LNCAP (cell line): ENCODE data around the gene FOLR1.

ENCODE experiments used
- CTCF ChIP-seq: fragments of 450-650 bp; IDR thresholded peaks from 2 replicates; pipeline ENCODE4 v1.5.1; 2017; ENCODE audit warnings: mild to moderate bottlenecking

Gene FOLR1

GRCh38 chr11:72162891-72163492 is 28.9 kb upstream of the FOLR1 start:
- TF ChIP-seq CTCF, result no peak

DNA sequence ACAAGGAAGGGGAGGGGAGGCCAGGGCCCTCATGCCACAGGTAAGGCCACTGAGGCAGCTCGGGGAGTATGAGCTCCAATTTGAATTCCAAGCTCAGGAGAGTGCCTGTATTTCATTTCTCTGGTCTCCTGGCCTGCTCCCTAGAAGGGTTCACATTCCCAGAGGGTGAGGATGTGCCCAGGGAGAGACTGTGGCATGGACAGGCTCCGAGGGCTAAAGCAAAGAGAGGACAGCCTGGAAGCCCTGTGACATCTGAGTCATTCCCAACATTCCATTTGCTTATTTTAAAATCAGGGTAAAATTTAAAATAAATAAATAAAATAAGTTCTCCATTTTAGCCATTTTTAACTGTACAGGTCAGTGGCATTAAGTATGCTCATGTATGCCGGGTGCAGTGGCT is 18.6 kb upstream of the FOLR1 start:
- TF ChIP-seq CTCF, result no peak

DNA sequence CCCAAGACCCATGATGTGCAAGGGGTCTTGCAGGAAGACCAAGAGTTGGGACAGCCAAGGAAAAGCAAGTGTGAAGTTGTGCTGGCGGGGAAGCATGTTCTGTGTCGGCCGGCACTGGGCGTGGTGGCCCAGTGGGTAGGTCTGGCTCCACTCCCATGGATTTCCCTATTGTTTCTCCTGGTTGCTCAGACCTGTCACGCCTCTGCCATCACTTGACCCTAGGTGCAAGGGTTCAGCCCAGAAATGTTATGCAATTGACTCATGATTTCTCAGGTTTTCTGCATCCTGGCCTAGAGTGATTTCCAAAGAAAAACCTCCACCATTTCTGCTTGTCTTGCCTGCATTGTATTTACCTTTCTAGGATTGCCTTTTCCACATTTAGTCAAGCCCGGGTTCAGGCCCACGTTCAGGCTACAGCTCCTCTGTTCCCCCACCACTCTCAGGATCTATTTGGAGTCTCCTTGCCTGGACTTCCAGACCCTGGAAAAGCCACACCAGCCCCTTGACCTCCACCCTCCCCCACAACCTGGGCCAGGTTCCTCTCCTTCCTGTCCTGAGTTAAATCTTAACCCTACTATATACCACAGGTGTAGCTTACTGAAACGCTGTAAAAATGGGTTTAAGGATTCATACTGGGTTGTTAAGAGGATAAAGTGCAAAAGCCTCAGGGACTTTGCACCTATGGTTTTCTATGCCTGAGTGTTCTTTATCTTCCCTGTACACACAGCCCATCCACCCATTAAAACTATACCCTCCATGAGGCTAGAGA is 17.5 kb upstream of the FOLR1 start:
- no peak for TF ChIP-seq CTCF

DNA sequence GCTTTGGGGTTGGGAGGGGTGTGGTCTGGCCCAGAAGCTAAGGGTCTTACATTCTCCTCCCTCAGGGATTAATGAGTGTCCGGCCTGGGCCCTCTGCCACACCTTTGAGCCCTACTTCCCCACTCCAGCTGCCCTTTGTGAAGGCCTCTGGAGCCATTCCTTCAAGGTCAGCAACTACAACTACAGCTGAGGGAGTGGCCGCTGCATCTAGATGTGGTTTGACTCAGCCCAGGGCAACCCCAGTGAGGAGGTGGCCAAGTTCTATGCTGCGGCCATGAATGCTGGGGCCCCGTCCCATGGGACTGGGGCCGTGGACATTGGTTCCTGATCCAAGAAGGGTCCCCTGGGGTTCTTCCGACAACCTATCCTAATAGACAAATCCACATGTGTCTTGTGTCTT is 14.3 kb upstream of the FOLR1 start:
- TF ChIP-seq CTCF, result no peak

- TF ChIP-seq CTCF, result no peak
Observed at GRCh38 chr11:72179049-72179803, 12.7 kb upstream of the FOLR1 start.

- no peak for TF ChIP-seq CTCF
Observed at GRCh38 chr11:72179804-72180396, 12.0 kb upstream of the FOLR1 start.

DNA sequence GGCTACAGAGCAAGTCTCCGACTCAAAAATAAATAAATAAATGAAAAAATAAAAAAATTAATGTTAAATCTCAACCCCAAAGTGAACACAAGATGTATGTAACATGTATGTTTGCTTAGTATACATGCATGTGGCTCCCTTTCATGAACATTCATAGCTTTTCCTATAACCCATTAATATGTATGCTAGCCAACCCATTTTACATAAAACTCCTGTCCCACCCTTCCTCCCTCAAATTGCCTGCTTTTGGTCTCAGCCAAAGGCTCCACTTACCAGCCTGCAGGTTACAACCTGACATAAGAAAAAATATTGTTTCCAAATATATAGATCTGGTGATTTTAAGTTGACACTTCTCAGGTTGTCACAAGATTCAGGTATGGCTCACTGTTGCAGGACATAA is 3.7 kb upstream of the FOLR1 start:
- TF ChIP-seq CTCF, result no peak
